GM12878 (cell line): ENCODE data around the gene PDCD11.

Source experiments
- ATF7 ChIP-seq: fragments of 450-650 bp; IDR thresholded peaks from 2 replicates; pipeline ENCODE4 v1.6.1; 2016; ENCODE audit warnings: low read depth, mild to moderate bottlenecking
- BACH1 ChIP-seq: fragments of 450-650 bp; IDR thresholded peaks from 2 replicates; pipeline ENCODE4 v1.6.1; 2017; ENCODE audit warnings: mild to moderate bottlenecking, borderline replicate concordance
- EZH2 ChIP-seq: IDR thresholded peaks from 2 replicates; pipeline ENCODE4 v1.6.1; 2012; ENCODE audit warnings: low read depth, mild to moderate bottlenecking, control low read depth, inconsistent platforms, low read length, borderline replicate concordance; ENCODE audit not compliant: control insufficient read depth
- IRF3 ChIP-seq: fragments of 450-650 bp; IDR thresholded peaks from 2 replicates; pipeline ENCODE4 v1.6.1; 2014; ENCODE audit warnings: mild to moderate bottlenecking
- NFYB ChIP-seq: IDR thresholded peaks from 2 replicates; pipeline ENCODE4 v1.6.1; 2011; ENCODE audit warnings: low read depth, mild to moderate bottlenecking, low read length, improper control_type of control experiment, moderate library complexity; ENCODE audit not compliant: insufficient read depth
- NR2C2 ChIP-seq: IDR thresholded peaks from 2 replicates; pipeline ENCODE4 v1.6.1; 2011; ENCODE audit warnings: borderline replicate concordance, low read depth; ENCODE audit not compliant: control insufficient read depth, insufficient read length
- POLR2A ChIP-seq: IDR thresholded peaks from 2 replicates; pipeline ENCODE4 v1.6.1; 2011; ENCODE audit warnings: low read depth, mild to moderate bottlenecking, low read length
- POLR2AphosphoS5 ChIP-seq: IDR thresholded peaks from 2 replicates; pipeline ENCODE4 v1.6.1; 2011; ENCODE audit warnings: mild to moderate bottlenecking, low read length, inconsistent platforms
- RB1 ChIP-seq: fragments of 450-650 bp; formaldehyde crosslinking; IDR thresholded peaks from 2 replicates; pipeline ENCODE4 v1.6.1; 2017; ENCODE audit warnings: mild to moderate bottlenecking, borderline replicate concordance
- TF ChIP-seq, protein P1 (sequence below), 3 experiments: IDR thresholded peaks in 2 of 3; conservative IDR thresholded peaks in 1 of 3; 2 replicates each; pipeline ENCODE4 v1.5.1; 2011; ENCODE audit warnings: low read depth in 3 of 3, low read length in 3 of 3, mild to moderate bottlenecking in 3 of 3, control low read depth in 2 of 3, moderate library complexity in 2 of 3, inconsistent platforms in 1 of 3, mixed read lengths in 1 of 3; ENCODE audit not compliant: control insufficient read depth in 2 of 3, insufficient read depth in 1 of 3; ENCODE audit errors: extremely low read depth in 1 of 3

- TF ChIP-seq POLR2AphosphoS5 (no peak), RB1 (no peak), NR2C2 (no peak), POLR2A (no peak), NFYB (no peak), BACH1 (no peak), IRF3 (no peak), EZH2 (no peak), ATF7 (no peak)
- TF ChIP-seq, protein P1, sequence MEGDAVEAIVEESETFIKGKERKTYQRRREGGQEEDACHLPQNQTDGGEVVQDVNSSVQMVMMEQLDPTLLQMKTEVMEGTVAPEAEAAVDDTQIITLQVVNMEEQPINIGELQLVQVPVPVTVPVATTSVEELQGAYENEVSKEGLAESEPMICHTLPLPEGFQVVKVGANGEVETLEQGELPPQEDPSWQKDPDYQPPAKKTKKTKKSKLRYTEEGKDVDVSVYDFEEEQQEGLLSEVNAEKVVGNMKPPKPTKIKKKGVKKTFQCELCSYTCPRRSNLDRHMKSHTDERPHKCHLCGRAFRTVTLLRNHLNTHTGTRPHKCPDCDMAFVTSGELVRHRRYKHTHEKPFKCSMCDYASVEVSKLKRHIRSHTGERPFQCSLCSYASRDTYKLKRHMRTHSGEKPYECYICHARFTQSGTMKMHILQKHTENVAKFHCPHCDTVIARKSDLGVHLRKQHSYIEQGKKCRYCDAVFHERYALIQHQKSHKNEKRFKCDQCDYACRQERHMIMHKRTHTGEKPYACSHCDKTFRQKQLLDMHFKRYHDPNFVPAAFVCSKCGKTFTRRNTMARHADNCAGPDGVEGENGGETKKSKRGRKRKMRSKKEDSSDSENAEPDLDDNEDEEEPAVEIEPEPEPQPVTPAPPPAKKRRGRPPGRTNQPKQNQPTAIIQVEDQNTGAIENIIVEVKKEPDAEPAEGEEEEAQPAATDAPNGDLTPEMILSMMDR (IDR thresholded peaks at IDR 0.05 in 2 of 3, conservative IDR thresholded peaks at IDR 0.05 in 1 of 3; ENCODE audit: control insufficient read depth in 2 of 3, extremely low read depth in 1 of 3, insufficient read depth in 1 of 3, low read depth in 3 of 3, low read length in 3 of 3), result no peak
Observed at GRCh38 chr10:103394180-103394579, 2.2 kb upstream of the PDCD11 start.
